GOT3 (cell line): ENCODE results near the gene DDX39B.
"Not testable (repeated sequence)": the region's sequence is repeated elsewhere in the genome, so short reads cannot be mapped to it uniquely, and the experiment has no call there.

ENCODE experiments used
- DNase-seq: peaks from one replicate; lab custom pipeline; 2025; ENCODE audit warnings: mixed read lengths; lab: John Stamatoyannopoulos, UW

Gene DDX39B

GRCh38 chr6:31541658-31542521, at the start of gene DDX39B:
Gene DDX39B (minus strand): TSS chr6:31542003. CDS start chr6:31540532, 1,471 bp downstream.
- peak; percentile 76 for DNase-seq

DNA sequence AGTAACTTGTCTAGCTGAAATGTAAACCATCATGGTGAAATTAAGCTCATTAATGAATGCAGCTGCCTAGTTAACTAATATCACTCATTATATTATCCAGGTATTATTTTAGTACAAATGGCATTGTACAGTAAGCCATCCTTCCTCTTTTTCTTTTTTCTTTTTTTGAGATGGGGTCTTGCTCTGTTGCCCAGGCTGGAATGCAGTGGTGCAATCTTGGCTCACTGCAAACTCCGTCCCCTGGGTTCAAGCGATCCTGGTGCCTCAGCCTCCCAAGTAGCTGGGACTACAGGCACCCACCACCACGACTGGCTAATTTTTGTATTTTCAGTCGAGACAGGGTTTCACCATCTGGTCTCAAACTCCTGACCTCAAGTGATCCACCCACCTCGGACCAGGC, 48.9 kb upstream of the DDX39B start:
- DNase-seq, result not testable (repeated sequence)

GRCh38 chr6:31588871-31589650, 47.3 kb upstream of the DDX39B start:
- DNase-seq, result no peak

GRCh38 chr6:31587791-31588777, 46.3 kb upstream of the DDX39B start:
- DNase-seq, result no peak

DNA sequence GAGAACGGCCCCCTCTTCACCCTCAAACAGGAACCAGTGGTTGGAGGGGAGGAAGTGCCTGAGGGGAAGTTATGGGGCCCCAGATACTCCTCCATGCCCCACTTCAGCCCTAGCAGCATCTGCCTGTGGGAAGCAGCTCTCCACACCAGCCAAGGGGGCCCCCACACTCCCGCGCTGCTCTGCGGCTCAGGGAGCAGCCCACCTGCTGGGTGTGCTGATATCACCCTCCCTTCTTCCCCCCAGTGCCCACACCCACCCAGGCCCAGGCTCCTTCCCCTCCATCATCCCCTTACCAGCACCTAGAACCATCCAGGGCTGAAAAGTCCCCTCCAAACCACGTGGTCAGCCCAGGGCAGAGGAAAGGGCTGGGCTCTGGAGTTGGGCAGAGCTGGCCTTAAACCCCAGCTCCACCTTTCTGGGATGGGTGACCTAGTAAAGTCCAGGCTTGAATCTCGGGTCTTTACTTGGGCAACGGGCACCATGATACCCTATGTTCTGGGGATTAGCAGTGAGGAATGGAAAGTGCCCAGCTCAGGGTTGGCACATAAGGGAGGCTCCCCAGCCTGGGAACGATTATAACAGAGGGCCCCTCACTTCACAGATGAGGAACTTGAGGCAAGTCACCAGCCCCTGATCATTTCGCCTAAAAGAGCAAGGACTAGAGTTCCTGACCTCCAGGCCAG, 44.9 kb upstream of the DDX39B start:
- DNase-seq, result no peak

GRCh38 chr6:31586008-31586407, 44.2 kb upstream of the DDX39B start, which contains the start of gene LST1:
Gene LST1 (plus strand): TSS chr6:31586277. CDS start chr6:31587300, 1,023 bp downstream.
- DNase-seq, result no peak

GRCh38 chr6:31585491-31585890, 43.7 kb upstream of the DDX39B start:
- no peak for DNase-seq

DNA sequence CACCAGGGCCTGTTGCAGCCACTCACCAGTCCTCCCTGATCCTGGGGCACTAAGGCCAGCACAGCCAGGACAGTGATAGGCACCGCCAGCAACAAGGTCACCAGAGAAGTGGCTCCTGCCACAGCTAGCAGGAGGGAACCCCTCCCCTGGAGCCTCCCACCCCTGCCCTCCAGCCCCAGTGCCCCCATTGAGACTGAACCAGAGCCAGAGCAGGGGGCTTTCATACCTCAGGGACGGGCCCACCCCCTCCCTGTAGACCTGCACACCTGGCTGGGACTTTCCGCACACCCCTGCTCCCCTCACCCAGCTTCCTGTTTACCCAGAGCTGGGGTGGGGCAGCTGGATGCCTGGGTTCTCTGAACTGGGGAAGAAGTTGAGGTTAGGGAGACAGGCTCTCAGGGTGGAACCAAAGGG, 40.4 kb upstream of the DDX39B start, which contains the start of gene LTB:
Gene LTB, minus strand, starts transcription at position 195 of the 414 bp plus-strand sequence. Its CDS starts 7 bp downstream, at position 188.
- DNase-seq, result no peak

- DNase-seq, result no peak
These were observed 39.8 kb upstream of the DDX39B start for GRCh38 chr6:31581434-31582229.

DNA sequence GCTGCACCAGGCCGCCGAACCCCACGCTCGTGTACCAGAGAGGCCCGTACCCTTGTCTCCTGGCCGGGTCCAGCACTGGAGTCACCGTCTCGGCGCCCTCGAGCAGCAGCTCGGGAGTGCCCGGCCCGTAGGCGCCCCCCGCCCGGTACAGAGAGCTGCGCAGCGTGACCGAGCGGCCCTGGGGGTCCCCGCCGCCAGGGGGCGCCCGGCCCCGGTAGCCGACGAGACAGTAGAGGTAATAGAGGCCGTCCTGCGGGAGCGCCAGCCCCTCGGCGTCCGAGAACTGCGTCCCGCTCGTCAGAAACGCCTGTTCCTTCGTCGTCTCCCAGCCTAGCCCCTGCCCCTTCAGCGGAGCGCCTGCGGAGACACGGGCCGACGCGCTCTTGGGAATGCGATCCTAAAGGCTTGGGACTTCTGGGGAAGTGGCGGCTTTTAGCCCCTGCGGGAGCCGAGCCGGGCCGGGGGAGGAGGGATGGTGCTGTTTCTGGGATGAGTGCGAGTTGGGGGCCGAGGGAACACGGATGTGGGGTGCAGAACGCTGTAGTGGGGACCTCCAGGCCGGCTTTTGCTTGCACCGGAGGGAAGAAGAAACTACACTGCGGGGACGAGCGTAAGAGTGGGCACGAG, 39.1 kb upstream of the DDX39B start:
- DNase-seq, result peak; percentile 55

- no peak for DNase-seq
These were observed 38.6 kb upstream of the DDX39B start for GRCh38 chr6:31580438-31580740.

GRCh38 chr6:31579546-31580437, 38.0 kb upstream of the DDX39B start:
- DNase-seq, result no peak

- DNase-seq, result no peak
These were observed 37.3 kb upstream of the DDX39B start for GRCh38 chr6:31579119-31579505.

DNA sequence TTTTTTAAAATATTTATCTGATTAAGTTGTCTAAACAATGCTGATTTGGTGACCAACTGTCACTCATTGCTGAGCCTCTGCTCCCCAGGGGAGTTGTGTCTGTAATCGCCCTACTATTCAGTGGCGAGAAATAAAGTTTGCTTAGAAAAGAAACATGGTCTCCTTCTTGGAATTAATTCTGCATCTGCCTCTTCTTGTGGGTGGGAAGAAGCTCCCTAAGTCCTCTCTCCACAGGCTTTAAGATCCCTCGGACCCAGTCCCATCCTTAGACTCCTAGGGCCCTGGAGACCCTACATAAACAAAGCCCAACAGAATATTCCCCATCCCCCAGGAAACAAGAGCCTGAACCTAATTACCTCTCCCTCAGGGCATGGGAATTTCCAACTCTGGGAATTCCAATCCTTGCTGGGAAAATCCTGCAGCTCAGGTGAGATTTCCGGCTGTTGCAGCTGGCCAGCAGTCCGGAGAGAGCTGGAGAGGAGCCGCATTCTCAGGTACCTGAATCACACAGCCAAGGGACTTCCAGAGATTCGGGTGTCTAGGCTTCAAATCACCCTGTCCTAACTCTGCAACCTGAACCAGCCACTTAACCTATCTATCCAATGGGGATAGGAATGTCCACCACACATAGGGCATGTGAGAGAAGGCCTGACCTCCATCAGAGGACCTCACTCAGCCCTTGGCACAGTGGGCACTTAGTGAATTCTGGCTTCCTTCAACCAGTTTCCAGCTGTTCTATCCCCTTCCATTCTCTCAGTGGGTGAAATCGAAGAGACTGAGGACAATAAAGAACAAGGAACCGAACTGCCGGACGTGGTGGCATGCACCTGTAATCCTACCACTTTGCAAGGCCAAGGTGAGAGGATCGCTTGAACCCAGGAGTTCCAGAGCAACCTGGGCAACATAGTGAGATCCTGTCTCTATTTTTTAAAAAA, 36.6 kb upstream of the DDX39B start:
- DNase-seq, result no peak

DNA sequence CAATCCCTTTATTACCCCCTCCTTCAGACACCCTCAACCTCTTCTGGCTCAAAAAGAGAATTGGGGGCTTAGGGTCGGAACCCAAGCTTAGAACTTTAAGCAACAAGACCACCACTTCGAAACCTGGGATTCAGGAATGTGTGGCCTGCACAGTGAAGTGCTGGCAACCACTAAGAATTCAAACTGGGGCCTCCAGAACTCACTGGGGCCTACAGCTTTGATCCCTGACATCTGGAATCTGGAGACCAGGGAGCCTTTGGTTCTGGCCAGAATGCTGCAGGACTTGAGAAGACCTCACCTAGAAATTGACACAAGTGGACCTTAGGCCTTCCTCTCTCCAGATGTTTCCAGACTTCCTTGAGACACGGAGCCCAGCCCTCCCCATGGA, 35.8 kb upstream of the DDX39B start:
- DNase-seq, result no peak

DNA sequence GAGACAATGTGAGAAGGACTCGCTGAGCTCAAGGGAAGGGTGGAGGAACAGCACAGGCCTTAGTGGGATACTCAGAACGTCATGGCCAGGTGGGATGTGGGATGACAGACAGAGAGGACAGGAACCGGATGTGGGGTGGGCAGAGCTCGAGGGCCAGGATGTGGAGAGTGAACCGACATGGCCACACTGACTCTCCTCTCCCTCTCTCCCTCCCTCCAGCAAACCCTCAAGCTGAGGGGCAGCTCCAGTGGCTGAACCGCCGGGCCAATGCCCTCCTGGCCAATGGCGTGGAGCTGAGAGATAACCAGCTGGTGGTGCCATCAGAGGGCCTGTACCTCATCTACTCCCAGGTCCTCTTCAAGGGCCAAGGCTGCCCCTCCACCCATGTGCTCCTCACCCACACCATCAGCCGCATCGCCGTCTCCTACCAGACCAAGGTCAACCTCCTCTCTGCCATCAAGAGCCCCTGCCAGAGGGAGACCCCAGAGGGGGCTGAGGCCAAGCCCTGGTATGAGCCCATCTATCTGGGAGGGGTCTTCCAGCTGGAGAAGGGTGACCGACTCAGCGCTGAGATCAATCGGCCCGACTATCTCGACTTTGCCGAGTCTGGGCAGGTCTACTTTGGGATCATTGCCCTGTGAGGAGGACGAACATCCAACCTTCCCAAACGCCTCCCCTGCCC, 35.2 kb upstream of the DDX39B start:
- DNase-seq, result no peak
